Activated CD4-positive, alpha-beta T cell treated with anti-CD3 and anti-CD28 coated beads, Interleukin-2, amount 50 U/mL, for 1 hour (primary cell): ENCODE data around the gene ZBTB16.

ENCODE experiments used
- DNase-seq: peaks from one replicate; pipeline ENCODE4 v3.0.0-alpha.2; 2020

Gene ZBTB16

DNA sequence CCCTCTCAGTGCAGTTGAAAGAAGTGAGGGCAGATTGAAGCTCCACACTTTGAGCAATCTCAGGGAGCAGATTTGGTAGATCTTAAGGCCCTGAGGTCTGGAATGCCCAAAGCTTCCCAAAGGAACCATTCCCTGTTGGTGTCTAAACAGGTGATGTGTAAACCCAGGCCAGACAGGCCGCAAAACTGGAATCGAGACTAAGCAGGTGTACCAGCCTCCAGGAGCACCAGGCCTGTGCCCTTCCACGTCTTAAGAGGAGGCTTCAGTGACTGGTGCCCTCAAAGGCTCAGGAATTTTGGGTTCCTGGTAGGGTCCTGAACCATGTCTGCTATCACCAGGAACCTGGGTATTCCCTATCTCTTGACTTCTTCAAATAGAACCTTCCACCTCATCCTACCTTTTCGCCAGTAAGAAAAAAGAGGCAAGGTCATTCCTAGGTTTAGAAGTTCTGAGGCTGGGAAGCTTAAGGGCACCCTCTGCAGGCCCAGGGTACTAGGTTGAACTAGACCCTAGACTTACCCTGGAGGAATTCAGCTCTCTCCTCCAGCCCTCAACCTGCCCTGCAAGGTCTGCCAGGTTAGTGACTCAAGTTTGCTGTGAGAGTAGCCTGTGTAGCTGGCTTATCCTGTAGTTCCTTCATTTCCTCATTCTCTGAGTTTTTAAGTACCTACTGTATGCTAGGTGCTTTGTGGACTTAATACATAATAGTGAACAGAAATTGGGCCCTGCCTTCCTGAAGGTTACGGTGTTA lies 136.6 kb downstream of the ZBTB16 start:
- DNase-seq = peak; percentile 27

DNA sequence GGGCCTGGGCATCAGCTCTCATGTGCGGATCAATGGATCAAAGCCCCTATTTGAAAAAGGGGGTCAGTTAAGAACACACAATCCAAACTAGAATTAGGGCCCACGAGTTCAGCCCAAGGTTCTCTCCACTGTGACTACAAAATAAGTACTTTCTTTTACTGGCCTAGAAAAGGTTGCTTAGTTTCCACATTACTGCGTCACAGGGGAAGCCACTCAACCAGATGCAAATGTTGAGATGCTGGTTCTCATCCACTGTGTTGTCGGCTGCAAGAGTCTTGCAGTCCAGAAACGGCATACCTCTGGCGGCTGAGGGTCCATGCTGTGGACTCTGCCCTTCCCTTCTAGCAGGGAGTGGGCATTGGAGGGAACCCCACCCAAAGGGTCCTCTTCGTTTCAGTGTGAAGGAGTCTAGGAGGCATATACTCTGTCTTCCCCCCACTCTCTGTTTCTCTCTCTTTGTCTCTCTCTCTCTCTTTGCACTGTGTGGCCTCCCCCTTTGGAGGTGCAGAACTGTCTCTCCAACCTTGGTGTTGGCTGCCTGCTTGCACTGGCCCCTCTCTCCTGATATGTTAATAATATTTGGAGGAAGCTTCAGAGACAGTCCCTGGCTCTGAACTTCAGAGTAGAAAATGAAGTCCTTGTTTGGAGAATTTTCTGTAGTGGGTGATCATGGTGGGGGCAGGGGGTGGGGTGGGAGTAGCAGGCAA lies 137.6 kb downstream of the ZBTB16 start:
- DNase-seq = no peak

DNA sequence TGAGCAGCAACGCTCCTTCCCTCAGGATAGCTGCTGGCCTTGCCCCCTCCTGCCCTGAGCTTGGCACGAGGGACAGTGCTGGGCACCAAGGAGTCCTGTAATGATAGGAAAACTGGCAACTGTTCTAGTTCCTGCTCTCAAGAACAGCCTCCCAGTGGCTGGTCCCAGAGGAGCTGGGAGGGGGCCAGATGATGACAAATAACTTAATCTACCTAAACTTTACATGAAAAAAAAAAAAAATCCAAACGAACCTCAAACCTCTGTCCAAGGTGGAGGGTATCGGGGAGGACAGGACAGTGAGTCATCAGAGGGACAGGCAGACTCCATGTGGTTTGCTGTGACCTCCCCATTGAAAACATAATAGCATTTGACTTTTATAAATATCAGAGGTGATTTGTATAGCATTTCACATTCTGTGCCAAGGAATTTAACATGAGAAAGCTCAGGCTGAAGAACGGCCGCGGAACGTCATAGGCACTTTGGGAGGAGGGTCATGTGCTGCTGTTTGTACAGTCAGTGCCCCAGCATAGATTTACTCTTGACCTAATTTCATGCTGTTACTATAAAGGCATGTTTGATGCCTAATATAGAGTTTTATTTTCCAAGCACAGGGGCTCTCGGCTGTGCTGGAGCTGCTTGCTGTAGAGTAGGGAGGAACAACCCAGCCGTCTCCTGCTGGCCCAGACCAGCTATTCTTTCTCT lies 138.4 kb downstream of the ZBTB16 start:
- no peak for DNase-seq

DNA sequence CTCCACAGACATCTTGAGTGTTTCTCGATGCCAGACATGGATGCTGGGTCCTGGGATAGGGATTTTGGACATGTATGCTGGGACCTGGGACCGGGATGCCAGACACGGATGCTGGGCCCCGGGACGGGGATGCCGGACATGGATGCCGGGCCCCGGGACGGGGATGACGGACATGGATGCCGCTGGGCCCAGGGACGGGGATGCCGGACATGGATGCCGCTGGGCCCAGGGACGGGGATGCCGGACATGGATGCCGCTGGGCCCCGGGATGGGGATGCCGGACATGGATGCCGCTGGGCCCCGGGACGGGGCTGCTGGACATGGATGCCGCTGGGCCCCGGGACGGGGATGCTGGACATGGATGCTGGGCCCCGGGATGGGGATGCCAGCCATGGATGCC lies 139.5 kb downstream of the ZBTB16 start:
- no peak for DNase-seq

DNA sequence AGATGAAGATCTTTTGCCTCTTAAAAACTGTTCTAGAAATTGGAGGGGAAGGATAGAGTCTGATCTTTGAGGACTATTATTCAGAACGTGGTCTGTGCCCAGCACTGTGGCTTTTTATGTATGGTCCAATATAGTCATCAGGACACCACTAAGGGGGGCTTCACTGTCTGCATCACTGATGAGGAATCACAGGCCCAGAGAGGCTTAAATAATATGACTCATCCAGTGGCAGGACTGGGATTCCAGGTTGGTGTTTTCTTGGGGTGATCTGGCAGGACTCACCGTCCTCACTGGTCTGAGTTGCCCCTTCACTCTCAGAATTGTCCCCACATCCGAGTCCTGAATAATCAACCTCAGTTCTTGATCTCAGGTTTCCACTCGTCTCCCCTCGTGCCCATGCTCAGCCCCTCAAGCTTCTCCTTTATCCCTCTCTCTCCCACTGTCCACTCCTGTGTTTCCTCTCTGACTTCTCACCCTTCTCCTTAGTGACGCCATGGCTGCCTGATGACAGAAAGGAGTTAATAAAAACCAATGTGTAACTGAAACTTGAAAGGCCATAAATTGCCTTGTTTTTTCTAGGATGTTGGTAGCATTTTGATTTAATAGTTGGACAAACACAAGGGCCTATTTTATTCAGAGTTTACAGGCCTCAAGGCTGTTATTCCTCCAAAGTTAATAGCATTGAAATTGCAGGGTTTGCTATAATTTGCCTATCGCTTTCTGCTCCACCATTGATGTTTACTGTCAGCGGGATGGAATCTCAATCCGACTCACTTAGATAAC lies 141.0 kb downstream of the ZBTB16 start:
- DNase-seq = no peak

DNA sequence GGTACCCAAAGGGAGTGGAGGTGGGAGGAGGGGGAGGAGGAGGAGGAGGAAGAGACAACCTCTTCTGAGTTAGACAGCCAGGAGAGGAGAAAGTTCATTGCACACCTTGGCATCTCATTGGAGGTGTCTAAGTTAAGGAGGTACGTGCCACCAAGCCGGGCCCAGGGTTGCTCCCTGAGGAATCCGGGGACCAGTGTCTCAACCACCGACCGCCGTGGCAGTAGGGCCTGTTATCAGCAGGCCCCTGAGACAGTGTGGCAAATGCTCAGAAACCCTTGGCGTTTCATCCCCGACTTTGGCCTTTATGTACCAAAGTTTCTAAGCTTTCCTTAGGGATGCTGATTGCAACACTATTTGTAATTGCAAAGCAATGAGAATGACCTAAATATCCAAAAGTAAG lies 141.7 kb downstream of the ZBTB16 start:
- DNase-seq = no peak

DNA sequence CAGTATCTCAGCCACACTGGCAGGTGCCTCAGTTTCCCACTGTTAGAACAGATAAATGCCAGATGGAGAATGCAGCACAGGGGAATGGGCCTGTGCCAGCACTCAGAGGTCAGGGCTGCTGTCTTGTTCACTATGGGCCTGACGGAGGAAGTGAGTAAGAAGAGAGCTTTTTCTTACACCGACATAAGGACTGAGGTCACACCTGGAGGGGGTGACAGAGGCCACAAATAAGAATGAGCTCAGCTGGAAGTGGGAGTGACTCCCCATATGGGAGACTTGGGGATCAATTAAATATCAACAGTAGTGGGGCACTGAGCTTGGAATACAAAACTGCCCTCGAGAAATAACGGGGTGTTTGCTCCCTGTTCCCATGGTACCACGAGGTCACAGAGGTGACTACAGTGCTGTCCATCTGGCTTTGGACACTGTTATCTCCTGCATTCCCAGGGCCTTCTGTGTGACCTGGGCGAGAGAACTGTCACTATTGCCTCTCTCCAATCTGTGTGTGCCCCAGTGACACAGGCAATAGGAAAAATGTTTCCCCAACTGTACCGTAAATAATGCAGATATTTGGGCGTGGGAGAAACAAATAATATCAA lies 142.6 kb downstream of the ZBTB16 start:
- DNase-seq = no peak

DNA sequence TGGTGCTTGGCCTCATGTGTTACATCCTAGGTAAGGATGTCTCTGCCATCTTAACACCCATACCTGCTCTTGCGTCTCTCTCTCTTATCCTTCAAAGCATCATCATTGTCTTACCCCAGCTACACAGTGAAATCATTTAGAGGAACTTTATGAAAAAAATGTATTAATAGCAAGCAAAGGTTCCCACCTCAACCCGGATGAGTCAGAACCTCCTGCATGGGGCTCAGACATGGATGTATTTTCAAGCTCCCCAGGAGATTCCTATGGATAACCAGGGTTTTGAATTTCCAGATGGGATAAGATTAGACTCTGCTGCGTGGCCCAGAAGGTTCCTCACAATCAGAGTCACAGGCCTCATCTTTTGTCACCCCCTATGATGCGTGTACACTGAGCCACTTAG lies 147.6 kb downstream of the ZBTB16 start:
- DNase-seq = no peak

DNA sequence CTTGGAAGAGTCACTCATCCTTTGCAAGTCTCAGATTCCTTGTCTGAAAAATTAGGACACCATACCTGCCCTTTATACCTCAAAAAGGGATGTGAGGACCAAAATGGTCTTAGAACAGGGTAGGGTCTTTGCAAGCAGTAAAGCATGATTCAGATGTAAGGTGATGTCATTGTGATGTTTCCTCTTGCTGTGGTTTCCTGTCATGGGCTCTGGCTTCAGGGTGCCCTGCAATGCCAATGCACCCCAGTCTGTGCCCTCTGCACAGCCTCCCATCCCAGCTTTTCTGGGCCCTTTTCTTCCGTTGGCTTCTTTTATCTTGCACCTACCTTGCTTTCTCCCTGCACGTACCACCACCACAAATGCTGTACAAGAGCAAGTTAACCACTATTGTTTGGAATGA lies 148.9 kb downstream of the ZBTB16 start:
- peak; percentile 14 for DNase-seq

DNA sequence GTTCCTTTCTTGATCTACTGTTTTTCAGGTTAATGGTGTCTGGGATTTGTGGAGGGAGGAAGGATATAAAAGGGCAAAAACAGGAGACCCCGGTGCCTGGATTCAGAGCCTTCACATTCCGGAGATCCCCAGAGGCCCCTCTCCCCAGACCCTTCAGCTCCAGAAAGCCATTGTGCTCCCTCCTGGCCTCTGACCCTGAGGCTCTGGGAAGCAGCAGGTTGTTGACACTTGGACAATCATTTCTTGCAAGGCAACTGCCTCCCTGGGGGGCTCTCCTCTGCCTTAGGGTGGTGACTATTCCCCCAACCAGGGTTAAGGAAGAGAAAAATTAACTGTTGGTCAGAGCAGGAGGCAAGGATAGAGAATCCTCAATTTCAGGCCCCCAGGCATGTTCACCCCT lies 149.8 kb downstream of the ZBTB16 start:
- no peak for DNase-seq

DNA sequence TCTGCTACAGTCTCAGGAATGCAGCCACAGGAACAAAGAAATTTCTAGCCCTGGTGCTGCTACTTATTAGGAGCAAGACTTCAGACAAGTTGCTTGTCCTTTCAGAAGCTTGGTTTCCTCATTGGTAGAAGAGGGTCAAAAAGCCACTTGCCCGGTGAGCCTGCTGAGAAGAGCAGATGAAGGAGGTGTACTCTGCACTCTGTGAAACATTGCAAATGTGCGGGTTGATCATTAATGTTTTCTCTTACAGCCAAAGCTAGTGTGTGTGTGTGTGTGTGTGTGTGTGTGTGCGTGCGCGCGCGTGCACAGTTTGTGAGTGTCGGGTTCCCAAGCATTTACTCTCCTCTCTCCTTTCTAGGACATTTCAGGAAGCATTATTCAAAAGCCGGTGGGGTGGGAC lies 150.4 kb downstream of the ZBTB16 start:
- DNase-seq = no peak

DNA sequence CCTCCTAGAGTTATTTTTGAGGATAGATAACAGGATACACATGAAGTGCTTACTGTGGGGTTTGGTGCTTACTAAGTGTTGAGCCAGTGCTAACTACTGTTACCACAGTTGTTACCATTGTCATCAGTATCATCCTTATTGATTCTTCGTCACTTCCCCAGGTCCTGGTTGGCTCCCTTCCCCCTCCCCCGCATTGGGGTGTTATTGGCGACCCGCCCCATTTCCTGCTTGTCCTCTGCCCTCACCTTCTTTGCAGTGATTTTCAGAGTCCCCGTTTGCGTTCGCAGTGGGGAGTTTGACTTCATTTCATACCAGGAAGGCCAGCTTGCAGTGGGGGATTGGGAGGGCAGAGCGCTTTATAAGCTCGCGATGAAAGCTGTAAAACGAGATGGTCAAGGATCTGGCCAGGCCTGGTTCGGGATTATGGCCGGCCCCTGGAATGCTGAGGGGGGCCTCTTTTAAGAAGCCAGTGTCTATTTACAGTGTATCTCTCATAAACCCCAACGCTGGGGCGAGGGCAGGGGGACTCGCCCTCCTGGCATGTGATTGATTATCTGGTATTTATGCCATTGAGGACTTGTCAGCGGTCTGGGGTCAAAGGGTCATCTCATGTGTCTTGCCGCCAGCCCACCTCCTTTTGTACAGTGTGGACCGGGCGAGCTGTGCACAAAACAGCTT lies 152.1 kb downstream of the ZBTB16 start:
- no peak for DNase-seq

DNA sequence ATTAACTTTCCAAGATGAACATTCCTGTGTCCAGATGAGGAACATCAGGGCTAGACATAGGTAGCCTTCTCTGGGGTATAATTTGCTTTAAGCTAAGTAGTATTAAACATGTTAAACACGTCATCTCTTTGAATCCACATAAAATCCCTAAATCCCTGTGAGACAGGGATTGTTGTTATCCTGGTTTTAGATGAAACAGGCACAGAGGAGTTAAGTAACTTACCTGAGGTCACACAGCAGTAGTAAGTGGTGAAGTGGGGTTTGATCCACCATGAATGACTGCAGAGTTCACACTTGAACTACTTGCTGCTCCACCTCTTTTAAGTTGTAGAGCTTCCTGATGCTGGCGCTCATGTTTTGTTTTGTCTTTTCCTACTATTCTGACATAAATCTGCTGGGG lies 154.1 kb downstream of the ZBTB16 start:
- no peak for DNase-seq

DNA sequence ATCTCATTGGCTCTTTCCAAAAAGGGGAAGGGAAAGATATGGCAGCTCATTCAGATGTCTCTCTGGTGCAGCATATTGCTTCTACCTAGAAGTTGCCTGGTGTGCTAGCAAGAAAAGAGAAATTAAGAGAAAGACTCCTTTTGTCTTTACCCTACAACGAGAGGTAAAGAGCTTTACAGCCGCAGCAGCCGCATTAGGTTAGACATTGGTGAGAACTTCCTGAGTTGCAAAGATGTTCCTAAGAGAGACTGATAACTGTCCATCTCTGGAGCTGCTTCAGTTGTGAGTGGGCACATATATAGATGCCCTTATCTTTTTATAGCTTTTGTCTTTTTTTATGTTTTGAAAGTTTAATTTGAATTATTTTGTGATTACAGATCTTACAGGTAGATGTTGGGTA lies 155.9 kb downstream of the ZBTB16 start:
- no peak for DNase-seq

DNA sequence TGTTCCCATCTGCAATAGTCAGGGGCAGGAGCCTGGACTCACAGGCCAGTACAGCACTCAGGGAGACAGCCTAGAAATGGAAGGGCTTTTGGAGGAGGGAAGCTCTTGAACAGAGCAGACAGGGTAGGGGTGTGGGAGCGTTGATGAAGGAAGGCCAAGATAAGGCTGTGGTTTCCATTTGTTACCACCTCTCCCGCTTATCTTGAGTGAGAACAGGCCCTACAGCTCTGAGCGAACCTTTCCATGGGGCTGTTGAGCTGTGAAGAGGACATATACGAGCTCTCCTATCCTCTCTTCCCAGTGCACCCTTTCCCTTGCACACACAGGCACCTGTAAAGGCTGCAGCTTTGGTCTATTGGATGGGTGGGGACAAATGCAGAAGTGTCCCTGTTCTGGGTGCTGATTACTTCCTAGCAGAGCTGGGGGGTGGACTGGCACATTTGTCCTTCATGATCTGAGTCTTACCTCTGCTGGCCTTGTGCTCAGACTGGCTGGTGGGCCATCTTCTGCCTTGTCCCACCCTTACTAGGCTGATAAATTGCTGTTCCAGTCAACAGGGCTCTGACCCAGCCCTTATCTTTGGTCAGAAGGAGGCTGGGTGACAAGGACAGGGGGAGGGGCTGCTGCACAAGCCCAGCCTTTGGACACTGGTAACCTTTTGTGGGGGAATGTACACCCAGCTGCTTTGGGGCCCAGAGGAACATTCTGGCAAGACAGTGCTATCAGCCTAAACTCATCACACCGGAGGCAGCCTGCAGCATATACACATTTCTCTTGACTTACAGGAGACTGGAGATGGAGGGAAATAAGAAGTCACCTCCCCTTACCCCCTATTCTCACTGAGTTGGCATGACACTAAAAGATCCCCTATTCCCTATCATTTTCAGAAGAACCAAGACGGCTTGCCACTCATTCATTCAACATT lies 156.6 kb downstream of the ZBTB16 start:
- no peak for DNase-seq

DNA sequence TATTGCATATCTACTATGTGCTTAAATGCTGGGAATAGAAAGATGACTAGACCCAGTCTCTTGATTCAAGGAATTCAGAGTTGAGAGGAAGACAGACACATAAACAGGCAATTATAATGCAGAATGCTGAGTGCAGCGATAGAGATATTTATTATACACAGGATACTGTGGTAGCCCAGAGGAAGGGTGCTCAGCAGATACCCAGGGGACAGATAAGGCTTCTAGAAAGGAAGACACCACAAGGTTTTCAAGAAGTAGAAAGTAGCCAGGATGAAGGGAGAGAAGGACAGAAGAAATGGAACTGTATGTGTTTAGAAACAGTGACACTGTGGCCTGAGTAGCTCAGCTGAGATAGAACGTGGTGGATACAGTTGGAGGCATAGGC lies 157.3 kb downstream of the ZBTB16 start:
- no peak for DNase-seq

DNA sequence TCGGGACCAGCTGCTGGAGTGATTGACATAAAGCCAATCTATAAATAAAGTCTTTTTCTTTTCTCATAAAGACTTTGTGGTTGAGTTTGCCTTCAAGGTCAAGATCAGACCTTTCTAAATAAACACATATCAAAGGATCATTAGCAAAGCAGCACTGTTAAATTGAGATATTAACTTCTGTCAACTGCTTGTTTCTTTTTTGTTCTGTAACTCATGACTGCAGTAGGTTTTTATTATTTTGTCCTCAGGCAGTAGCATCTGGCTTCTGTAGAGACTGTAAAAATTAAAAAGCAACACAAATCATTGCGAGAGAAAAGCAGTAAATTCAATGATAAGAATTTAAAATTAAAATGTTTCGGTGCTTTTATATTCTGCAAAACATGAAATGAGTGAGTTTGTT lies 159.0 kb downstream of the ZBTB16 start:
- DNase-seq = no peak

DNA sequence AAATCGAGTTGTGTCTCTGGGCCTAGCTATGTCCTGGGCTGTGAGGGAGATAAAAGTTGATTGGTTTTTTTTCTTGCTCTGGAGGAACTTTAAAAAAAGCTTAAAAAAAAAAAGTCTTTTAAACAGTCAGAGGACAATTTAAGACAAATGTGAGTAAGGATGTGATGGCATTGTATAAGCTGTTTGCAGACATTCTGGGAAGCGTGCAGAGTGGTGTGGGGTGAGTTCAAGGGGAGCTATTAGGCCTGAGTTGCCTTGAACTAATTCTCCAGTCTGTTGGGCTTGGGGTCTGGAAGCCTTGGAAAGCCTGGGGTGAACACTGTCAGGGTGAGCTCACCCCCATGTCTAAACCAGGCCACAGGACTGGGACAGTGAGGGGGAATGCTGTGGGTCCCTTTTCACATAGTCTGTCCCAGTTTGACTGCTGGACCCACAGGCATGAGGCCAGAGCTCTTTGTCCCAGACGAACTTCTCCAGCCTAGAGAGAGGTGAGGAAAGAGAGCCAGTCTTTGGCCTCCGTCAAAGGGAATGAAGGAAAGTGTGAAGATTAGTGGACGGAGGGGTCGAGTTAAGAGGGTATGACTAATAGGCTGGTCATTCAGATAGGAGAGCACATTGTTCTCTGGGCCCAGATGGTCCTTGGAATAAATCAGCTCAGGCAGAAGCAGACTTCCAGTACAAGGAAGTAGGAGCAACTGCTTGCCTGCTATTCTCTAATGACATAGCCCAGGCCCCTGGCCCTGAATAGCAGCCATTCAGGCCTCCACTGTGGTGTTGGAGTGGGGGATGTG lies 160.2 kb downstream of the ZBTB16 start:
- no peak for DNase-seq

DNA sequence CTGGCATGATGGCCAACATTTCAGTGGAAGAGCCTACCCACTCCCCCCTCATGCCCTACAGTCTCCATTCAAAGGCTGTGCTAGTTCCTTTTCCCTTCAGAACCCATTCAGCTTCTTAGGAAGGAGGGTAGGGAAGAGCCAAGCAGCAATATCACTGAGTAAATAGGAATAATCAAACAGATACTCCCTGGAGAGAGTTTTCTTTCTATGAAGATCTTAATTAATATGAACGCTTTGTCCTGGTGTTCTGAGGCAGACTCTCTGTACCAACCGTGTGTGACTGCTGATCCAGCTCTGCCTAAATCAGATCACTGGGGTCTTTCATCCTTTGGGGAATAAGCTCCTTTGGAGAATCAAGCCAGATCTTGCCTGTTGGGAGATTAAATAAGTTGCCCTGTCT lies 161.5 kb downstream of the ZBTB16 start:
- DNase-seq = no peak

DNA sequence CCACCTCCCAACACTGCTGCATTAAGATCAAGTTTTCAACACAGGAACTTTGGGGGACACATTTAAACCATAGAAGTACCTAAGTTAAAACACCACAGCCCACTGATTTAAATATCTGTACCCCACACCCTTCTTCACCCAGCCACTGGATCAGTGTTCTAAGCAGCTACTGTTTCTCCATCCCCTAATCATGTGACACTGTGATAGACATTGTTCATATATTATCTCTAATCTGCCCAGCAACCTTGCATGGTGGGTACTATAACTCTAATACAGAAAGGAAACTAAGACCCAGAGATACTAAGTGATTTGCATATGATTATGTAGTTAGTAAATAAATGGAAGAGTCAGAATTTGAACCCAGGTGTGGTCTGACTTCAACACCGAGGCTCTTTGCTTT lies 166.2 kb downstream of the ZBTB16 start:
- DNase-seq = no peak
